ENCODE results near the gene TRMT11.
A peak's percentile ranks its signal among the peaks of the same experiment; 100 is the strongest.

Gene TRMT11

GRCh38 chr6:126034656-126035055 is 48.3 kb downstream of the TRMT11 start:
- ATAC-seq (replicated peaks) (no peak), DNase-seq (no peak)
- H3K27ac Mint-ChIP-seq: no peak overlapping the region
- H3K4me1 Mint-ChIP-seq: no peaks in the 10 kb centered on the region
- H3K4me3 Mint-ChIP-seq: no peak overlapping the region
- H3K36me3 Mint-ChIP-seq: peaks cover 34 to 54% of the 10 kb centered on the region in 2 donors
- H3K27me3 Mint-ChIP-seq: no peaks in the 10 kb centered on the region
- no peaks in the 10 kb centered on the region for H3K9me3 Mint-ChIP-seq

- H3K36me3 Mint-ChIP-seq: peaks cover 34 to 51% of the 10 kb centered on the region in 2 donors
- no peaks in the 10 kb centered on the region for H3K27me3 Mint-ChIP-seq
- no peak for DNase-seq
- no peak overlapping the region for H3K4me3 Mint-ChIP-seq
- H3K27ac Mint-ChIP-seq: no peak overlapping the region
- no peaks in the 10 kb centered on the region for H3K9me3 Mint-ChIP-seq
- H3K4me1 Mint-ChIP-seq: no peaks in the 10 kb centered on the region
- no peak for ATAC-seq (replicated peaks)
Measured at GRCh38 chr6:126035764-126036163, 49.4 kb downstream of the TRMT11 start.

DNA sequence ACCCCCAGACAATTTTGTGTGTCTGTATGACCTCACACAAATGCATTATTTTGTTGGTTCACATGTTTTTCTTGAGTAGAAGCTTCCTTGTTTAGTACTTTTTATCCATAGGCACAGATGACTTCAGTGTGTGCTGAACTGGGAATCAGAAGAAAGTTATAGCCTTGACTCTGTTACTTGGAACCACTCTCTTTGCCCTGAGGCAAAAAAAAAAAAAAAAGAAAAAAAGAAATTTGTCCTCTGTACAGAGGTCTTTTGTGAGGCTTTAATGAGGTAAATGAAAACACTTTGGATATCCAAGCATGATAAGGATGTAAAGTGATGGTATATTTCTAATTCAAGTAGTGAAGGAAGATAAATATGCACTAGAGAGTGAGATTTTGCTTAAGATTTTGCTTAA is 51.9 kb downstream of the TRMT11 start:
- no peak overlapping the region for H3K4me3 Mint-ChIP-seq
- no peaks in the 10 kb centered on the region for H3K4me1 Mint-ChIP-seq
- peaks cover 1 to 4% of the 10 kb centered on the region in 2 donors for H3K9me3 Mint-ChIP-seq
- ATAC-seq (replicated peaks) (no peak), DNase-seq (no peak)
- H3K36me3 Mint-ChIP-seq: peaks cover 43 to 54% of the 10 kb centered on the region in 2 donors
- H3K27ac Mint-ChIP-seq: no peak overlapping the region
- no peaks in the 10 kb centered on the region for H3K27me3 Mint-ChIP-seq

DNA sequence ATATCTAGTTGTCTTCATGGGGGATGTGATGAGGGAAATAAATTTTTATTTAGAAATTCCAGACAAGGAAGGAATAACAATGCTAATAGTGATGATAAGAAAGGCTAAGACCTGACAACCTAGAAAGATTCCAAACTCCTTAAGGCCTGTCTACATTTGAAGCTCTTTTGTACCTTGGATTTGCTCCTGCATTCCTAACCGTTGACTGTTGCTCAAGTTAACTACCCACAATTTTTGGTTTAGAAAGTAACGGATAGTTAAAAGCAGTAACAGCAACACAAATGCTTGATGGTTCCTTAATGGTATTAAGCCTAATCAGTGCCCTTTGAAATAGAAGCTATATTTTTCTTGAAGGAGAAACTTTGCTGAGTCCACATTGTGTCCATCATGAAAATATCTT is 52.9 kb downstream of the TRMT11 start:
- Mint-ChIP-seq H3K4me1 (no peaks in the 10 kb centered on the region), H3K27me3 (no peaks in the 10 kb centered on the region), H3K9me3 (peaks cover 2 to 4% of the 10 kb centered on the region in 2 donors), H3K27ac (no peak overlapping the region), H3K4me3 (no peak overlapping the region), H3K36me3 (peaks cover 41 to 53% of the 10 kb centered on the region in 2 donors)
- no peak for DNase-seq
- no peak for ATAC-seq (replicated peaks)

DNA sequence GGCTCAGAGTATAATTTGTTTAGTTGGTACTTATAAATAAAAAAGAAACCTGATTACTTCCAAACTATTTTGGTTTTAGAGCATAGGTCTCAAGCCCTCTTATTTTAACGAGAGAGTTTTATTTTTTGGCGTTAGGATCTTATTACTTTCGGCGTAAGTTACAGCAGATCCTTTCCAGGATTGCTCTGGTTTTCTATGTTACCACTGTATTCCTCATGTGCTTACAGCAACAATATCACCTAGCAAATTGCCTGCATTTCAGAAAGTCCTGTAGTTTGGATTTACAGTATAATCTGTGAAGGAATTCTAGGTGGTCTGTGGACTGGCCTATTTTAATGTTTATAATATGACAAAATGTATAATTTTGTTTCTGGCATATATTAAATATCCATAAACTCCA is 54.1 kb downstream of the TRMT11 start:
- peaks cover 37 to 51% of the 10 kb centered on the region in 2 donors for H3K36me3 Mint-ChIP-seq
- ATAC-seq (replicated peaks): no peak
- H3K4me3 Mint-ChIP-seq: no peak overlapping the region
- peaks cover 3 to 4% of the 10 kb centered on the region in 2 donors for H3K9me3 Mint-ChIP-seq
- no peak for DNase-seq
- no peaks in the 10 kb centered on the region for H3K4me1 Mint-ChIP-seq
- H3K27me3 Mint-ChIP-seq: no peaks in the 10 kb centered on the region
- H3K27ac Mint-ChIP-seq: no peak overlapping the region

GRCh38 chr6:126040826-126041225 is 54.5 kb downstream of the TRMT11 start:
- ATAC-seq (replicated peaks): no peak
- Mint-ChIP-seq H3K27me3 (no peaks in the 10 kb centered on the region), H3K27ac (no peak overlapping the region), H3K9me3 (peaks cover 3 to 4% of the 10 kb centered on the region in 2 donors), H3K36me3 (peaks cover 35 to 50% of the 10 kb centered on the region in 2 donors), H3K4me1 (no peaks in the 10 kb centered on the region), H3K4me3 (no peak overlapping the region)
- no peak for DNase-seq

- Mint-ChIP-seq H3K27ac (no peak overlapping the region), H3K9me3 (peaks cover 3 to 4% of the 10 kb centered on the region in 2 donors), H3K36me3 (peaks cover 29 to 47% of the 10 kb centered on the region in 2 donors), H3K27me3 (no peaks in the 10 kb centered on the region), H3K4me1 (no peaks in the 10 kb centered on the region), H3K4me3 (no peak overlapping the region)
- ATAC-seq (replicated peaks) (no peak), DNase-seq (no peak)
Measured at GRCh38 chr6:126041516-126041915, 55.2 kb downstream of the TRMT11 start.

DNA sequence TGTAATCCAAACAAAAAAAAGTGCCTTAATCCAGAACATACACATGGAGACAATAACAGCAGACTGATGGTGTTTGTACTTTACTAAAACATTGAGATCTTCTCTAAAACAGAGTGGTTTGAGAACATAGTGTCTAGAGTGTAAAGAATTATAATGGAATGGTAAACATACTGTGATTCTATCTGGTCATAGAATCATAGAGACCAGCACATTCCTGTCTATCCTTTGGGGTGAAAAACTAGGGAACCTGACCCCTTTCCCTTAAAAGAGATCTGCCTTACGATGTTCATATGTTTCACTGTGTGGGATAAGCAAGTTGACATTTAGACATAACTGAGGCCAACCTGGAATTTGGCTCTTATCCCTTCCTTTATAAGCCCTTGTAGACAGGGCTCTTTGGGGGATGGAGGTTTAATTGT is 55.7 kb downstream of the TRMT11 start:
- Mint-ChIP-seq H3K4me3 (no peak overlapping the region), H3K36me3 (peaks cover 33 to 46% of the 10 kb centered on the region in 2 donors)
- no peak for ATAC-seq (replicated peaks)

GRCh38 chr6:126047648-126048047 is 61.3 kb downstream of the TRMT11 start:
- H3K9me3 Mint-ChIP-seq: peaks cover 1% of the 10 kb centered on the region in 2 donors
- DNase-seq (no peak), ATAC-seq (replicated peaks) (no peak)
- no peaks in the 10 kb centered on the region for H3K27me3 Mint-ChIP-seq
- H3K4me1 Mint-ChIP-seq: no peaks in the 10 kb centered on the region
- no peak overlapping the region for H3K27ac Mint-ChIP-seq
- H3K4me3 Mint-ChIP-seq: no peak overlapping the region
- peaks cover 24 to 55% of the 10 kb centered on the region in 2 donors for H3K36me3 Mint-ChIP-seq

More for the DNA sequence above, 55.7 kb downstream of the TRMT11 start:
- H3K27me3 Mint-ChIP-seq: no peaks in the 10 kb centered on the region
- H3K4me1 Mint-ChIP-seq: no peaks in the 10 kb centered on the region
- H3K27ac Mint-ChIP-seq: no peak overlapping the region
- peaks cover 3 to 4% of the 10 kb centered on the region in 2 donors for H3K9me3 Mint-ChIP-seq
- no peak for DNase-seq

- Mint-ChIP-seq H3K27me3 (no peaks in the 10 kb centered on the region), H3K9me3 (peaks cover 0 to 1% of the 10 kb centered on the region in 2 donors), H3K27ac (no peak overlapping the region), H3K4me3 (no peak overlapping the region), H3K36me3 (peaks cover 26 to 61% of the 10 kb centered on the region in 2 donors), H3K4me1 (no peaks in the 10 kb centered on the region)
- ATAC-seq (replicated peaks): no peak
- no peak for DNase-seq
Measured at GRCh38 chr6:126048635-126049034, 62.3 kb downstream of the TRMT11 start.

- Mint-ChIP-seq H3K36me3 (peaks cover 24 to 67% of the 10 kb centered on the region in 2 donors), H3K4me3 (no peak overlapping the region), H3K27me3 (no peaks in the 10 kb centered on the region), H3K9me3 (no peaks in the 10 kb centered on the region), H3K27ac (peak overlapping the region; percentile 32), H3K4me1 (no peaks in the 10 kb centered on the region)
- ATAC-seq (replicated peaks) (no peak), DNase-seq (no peak)
Measured at GRCh38 chr6:126050795-126051194, 64.5 kb downstream of the TRMT11 start.

GRCh38 chr6:126051791-126052190 is 65.5 kb downstream of the TRMT11 start:
- no peak for ATAC-seq (replicated peaks)
- Mint-ChIP-seq H3K4me3 (no peak overlapping the region), H3K9me3 (no peaks in the 10 kb centered on the region), H3K27ac (no peak overlapping the region), H3K4me1 (no peaks in the 10 kb centered on the region), H3K36me3 (peaks cover 22 to 64% of the 10 kb centered on the region in 2 donors), H3K27me3 (no peaks in the 10 kb centered on the region)
- DNase-seq: no peak

GRCh38 chr6:126052485-126052884 is 66.1 kb downstream of the TRMT11 start:
- no peak overlapping the region for H3K4me3 Mint-ChIP-seq
- H3K27ac Mint-ChIP-seq: no peak overlapping the region
- no peak for ATAC-seq (replicated peaks)
- no peaks in the 10 kb centered on the region for H3K27me3 Mint-ChIP-seq
- peaks cover 18 to 61% of the 10 kb centered on the region in 2 donors for H3K36me3 Mint-ChIP-seq
- no peaks in the 10 kb centered on the region for H3K9me3 Mint-ChIP-seq
- no peaks in the 10 kb centered on the region for H3K4me1 Mint-ChIP-seq
- no peak for DNase-seq

GRCh38 chr6:126054258-126054702 is 67.9 kb downstream of the TRMT11 start:
- H3K4me1 Mint-ChIP-seq: no peaks in the 10 kb centered on the region

GRCh38 chr6:126054802-126055201 is 68.5 kb downstream of the TRMT11 start:
- no peaks in the 10 kb centered on the region for H3K4me1 Mint-ChIP-seq
- no peak for ATAC-seq (replicated peaks)
- H3K27me3 Mint-ChIP-seq: no peaks in the 10 kb centered on the region
- peaks cover 24 to 56% of the 10 kb centered on the region in 2 donors for H3K36me3 Mint-ChIP-seq
- no peak for DNase-seq
- H3K4me3 Mint-ChIP-seq: no peak overlapping the region
- no peak overlapping the region for H3K27ac Mint-ChIP-seq
- H3K9me3 Mint-ChIP-seq: no peaks in the 10 kb centered on the region

More at GRCh38 chr6:126054258-126054702, 67.9 kb downstream of the TRMT11 start:
- ATAC-seq (replicated peaks) (no peak), DNase-seq (no peak)
- H3K27ac Mint-ChIP-seq: no peak overlapping the region
- H3K36me3 Mint-ChIP-seq: peaks cover 25 to 58% of the 10 kb centered on the region in 2 donors
- H3K4me3 Mint-ChIP-seq: no peak overlapping the region
- H3K9me3 Mint-ChIP-seq: no peaks in the 10 kb centered on the region
- H3K27me3 Mint-ChIP-seq: no peaks in the 10 kb centered on the region

- no peak overlapping the region for H3K27ac Mint-ChIP-seq
- H3K4me3 Mint-ChIP-seq: no peak overlapping the region
- H3K9me3 Mint-ChIP-seq: no peaks in the 10 kb centered on the region
- DNase-seq (no peak), ATAC-seq (replicated peaks) (no peak)
- H3K4me1 Mint-ChIP-seq: no peaks in the 10 kb centered on the region
- H3K36me3 Mint-ChIP-seq: peaks cover 28 to 59% of the 10 kb centered on the region in 2 donors
- no peaks in the 10 kb centered on the region for H3K27me3 Mint-ChIP-seq
Measured at GRCh38 chr6:126055449-126055848, 69.1 kb downstream of the TRMT11 start.

All from stimulated activated naive B cell treated with anti-CD40 and anti-IgM and Interleukin-4, amounts not matched to agents 10 μg/mL and 1 μg/mL and 100 μg/mL, for 72 hours (primary cell).